HG03196 (cell line): Measurements from ENCODE around the gene SLC6A12.

Experiments
- ATAC-seq: cut with Tn5 transposase; IDR thresholded peaks from one replicate; pipeline ENCODE4 v1.9.1; 2021; ENCODE audit not compliant: unreplicated experiment

SLC6A12 gene

DNA sequence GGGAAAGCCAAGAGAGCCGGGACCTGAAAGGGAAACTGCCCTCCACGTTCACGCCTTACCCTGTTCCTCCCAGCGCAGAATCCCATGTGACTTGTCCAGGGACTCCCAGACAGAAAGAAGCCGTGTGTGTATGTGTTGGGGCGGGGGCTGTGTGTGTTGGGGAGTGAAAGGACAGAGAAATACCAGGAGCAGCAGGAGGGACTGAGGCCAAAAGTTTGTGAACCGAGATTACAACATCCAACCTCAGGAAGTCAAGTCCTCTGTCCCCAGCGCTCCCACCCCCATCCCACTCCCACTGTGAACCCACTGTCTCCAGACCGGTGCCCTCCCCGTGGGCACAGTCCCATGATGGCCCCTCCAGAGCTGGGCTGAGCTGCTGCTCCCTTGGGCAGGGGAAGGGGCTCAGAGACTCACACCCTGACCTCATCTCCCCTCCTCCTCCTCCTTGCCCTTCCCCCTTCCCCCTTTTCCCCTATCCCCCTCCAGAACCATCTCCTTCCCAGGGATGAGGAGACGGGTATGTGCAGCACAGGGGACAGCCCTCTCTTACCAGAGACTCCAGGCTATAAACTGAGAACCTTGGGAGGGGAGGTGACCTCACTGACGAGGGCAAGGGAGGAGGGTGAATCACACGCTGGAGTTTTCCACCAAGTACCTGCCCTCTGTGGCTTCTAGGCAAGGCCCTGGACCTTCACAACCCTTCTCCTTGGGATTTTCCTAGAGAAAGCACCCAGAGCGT, at the start of gene SLC6A12:
Gene SLC6A12 (minus strand): TSS at position 155 of the 739 bp plus-strand sequence. CDS start 4,171 bp downstream, outside the sequence.
- ATAC-seq: no peak

DNA sequence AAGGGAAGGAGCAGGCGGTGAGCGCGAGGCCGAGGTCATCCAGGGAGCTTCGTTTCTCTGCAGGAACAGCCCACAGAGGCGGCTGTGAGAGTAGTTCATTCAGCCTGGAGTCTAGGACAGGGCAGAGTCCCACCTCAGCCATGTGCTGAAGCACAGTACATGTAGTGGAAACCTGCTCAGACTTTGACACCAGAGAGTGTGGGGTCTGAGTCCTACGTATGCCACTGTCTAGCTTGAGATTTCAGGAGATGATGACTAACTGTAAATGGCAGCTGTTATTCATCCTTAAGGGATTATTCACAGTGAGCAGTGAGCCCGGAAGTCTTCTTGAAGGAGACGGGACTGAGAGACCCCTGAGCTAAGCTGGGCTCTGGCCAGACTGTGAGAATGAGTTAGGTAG, 49.6 kb upstream of the SLC6A12 start:
- ATAC-seq: no peak

DNA sequence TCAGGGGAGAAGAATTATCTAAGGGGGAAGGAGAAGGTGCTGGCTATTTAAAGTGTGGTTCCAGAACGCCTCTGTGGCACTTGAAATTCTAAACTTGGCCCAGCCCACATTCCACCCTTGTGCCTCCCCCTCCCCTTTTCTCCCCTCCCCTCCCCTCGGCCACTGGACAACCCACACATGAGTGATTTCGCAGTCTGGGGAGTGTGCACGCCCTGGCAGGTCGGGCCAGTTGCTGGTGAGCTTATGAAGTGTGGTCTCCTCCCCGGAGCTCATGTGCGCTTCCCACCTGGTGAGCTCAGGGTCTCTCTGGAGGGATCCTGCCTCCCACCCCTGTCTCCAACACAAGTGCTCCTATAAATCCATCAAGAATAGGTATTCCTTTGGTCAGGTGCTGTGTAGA, 48.9 kb upstream of the SLC6A12 start, which contains the start of gene SLC6A13:
Gene SLC6A13 (minus strand): TSS at position 20 of the 400 bp plus-strand sequence. CDS start 2,784 bp downstream, outside the sequence.
- no peak for ATAC-seq

DNA sequence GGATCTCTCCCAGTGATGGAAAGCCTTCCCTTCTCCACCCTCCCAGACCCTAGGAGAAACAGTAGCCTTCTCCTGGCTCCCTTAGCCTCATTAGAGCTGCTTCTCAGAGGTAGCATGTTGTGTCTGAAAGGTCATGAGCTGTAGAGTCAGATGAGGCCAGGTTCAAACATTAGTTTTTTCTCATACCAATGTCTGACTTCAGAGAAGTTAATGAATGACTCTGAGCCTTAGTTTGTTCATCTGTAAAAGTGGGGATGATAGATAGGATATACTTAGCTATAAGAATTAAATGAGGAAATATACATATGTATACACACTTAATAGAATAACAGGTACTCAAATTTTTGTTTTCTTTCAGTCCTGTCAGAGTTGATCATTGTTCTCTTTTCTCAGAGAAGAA, 48.2 kb upstream of the SLC6A12 start:
- no peak for ATAC-seq

DNA sequence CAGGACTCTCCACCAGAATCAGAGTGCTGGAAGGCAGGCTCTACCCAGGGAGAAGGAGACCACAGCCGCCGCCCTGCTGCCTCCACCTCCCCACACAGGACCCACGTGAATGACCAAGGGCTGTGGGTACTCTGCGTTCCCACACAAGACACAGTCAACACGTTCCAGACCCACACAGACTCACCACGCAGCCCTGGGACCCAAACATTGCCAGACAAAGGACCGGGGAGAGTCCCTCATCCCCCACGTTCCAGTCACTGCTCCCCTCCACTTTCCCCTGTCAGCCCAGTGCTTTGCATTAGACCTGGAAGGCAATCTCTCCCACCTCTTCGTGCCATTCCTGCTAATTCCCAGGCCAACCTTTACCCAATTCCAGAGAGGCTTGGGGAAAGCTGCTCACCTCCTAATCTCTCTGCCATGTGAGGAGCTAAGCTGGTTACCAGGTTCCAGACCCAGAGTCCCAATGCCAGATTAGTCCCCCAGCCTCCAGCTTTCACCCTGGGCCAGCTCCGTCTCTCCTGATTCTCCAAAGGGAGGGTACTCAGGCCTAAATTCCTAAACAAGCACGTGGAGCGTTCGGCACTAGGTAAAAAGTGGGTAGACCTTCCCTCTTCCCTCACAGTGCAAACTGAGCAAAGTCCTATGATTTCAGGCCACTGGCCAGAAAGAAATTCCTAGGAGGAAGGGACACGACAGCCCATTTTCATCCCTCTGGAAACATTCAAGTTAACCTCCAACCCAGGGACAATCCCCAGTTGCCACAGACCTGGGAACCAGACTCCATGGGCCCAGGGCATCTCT, 43.8 kb upstream of the SLC6A12 start:
- no peak for ATAC-seq

DNA sequence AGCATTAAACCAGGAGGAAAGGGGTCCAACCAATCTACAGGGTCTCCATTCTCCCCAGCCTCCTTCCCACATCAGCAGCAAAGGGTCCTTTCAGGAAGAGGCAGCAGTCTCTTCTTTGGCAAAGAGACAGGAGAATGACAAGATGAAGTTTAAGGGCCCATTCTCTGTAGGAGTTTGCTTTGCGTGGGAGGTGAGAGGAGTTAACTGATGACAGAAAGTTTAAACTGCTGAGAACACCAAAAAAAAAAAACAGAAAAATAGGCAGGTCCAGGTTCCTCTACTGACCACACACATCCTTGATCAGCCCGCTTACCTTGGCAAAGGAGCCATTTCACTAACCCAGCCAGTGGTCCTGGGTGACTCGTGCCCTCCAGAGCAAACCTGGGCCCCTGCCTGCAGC, 43.0 kb upstream of the SLC6A12 start:
- ATAC-seq: no peak

DNA sequence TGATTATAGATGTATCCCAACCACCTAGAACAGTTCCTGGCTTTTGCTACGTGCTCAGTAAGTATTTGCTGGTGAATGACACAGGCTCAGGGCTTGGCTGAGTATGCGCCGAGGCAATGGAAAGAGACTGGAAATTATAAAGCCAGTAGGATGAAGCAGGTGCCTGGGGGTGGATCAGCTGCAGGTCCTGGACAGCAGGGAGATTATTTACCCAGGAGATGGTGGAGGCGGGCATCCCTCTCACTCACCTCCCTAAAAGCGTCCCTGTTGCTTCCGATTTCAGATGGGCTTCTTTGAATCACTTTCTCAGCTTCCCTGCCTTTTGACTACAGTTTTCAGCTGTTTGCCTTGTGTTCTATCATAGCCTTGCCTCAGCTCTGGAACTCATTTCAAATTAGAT, 42.3 kb upstream of the SLC6A12 start:
- no peak for ATAC-seq

DNA sequence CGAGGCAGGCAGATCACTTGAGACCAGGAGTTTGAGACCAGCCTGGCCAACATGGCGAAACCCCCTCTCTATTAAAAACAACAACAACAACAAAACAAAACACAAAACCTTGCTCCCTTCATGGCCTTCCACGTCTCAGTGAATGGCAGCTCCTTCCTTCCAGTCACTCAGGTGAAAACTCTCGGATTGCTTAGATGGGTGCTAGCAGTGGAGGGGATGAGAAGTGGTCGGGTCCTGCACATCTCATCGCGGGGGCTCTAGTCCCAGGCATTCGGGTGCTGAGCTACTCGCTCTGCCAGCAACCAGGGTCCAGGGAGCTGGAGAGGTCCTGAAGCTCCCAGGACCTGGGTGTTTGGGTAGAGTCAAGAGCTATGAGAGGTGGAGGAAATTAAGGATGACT, 41.0 kb upstream of the SLC6A12 start:
- ATAC-seq: no peak

DNA sequence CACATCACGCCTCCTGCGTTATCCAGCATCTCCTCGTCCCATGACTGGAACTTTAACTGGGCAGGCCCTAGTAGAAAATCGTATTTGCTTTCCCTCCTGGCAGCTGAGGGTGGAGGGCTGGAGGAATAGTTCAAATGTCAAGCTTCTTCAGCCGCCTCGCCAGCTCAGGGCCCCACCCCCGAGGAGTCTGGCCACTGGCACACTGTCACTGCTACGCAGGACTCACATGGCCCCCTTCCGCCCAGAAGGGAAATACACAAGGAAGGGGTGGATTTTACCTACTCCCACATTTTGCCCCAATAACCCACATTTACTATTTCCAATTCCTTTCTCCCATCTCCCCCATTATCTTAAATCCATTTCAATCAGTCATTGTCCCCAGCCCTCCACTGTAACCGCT, 40.1 kb upstream of the SLC6A12 start:
- ATAC-seq: no peak

DNA sequence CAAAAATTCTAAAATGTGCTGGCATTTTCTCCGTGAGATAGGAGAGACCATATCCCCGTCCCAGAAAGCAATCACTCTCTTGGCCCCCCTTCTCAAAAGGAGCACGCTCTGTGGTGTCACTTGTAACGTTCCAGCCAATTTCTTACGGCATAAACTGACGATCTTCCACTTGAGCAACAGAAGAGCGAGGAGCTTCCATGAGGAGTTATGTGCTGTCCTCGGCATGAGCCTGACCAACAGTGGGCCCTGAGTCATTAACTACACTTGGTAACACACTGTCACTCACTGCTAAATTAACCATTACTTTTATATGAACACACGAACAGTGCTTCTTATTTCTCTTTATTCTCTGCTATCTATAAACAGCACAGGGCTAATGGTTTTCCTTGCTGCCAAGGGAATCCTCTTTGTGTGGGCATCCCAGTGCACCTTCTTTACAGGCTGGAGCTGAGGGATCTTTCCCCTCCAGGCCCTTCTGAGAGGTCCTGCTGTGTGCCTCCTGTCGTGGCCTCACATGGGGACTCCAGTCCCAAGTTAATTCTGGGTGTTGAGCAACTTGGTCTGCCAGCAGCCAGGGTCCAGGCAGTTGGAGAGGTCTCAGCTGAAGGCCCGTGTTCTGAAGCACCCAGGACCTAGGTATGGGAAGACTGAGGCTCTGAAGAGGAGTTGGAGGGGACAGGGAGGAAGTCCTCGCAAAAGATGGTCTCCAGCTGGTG, 39.3 kb upstream of the SLC6A12 start:
- ATAC-seq: no peak

DNA sequence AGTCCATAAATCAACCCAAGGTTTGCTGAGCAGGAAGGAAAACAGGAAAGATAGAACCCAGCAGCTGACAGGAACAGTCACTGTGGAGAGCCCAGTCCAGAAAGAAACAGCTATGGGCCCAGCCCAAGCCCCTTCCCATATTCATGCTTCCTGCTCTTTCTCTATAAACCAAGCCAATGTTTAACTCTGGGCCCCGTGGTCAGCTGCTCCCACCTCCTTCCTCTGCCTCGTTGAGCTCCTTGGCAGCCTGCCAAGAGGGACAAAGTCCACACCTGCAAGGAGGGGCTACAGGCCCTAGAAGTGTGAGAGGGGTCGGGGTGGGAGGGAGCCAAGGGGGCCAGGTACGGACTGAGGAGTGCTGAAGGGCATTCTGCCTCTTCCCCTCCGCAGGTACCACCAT, 38.7 kb upstream of the SLC6A12 start:
- no peak for ATAC-seq

DNA sequence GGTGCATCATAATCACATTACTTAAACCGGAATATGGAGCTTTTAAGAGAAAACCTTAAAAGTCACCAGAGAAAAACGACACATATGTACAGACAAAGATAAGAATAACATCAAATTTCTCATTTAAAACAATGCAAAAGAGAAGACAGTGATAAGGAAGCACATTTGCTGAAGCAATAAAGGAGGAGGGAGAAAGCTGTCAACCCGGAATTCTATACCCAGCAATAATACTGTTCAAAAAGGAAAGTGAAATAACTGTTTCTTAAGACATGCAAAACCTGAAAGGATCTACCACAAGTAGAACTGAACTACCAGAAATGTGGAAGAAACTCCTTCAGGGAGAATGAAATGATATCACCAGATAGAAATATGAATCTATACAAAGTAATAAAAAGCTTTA, 33.3 kb upstream of the SLC6A12 start:
- no peak for ATAC-seq

DNA sequence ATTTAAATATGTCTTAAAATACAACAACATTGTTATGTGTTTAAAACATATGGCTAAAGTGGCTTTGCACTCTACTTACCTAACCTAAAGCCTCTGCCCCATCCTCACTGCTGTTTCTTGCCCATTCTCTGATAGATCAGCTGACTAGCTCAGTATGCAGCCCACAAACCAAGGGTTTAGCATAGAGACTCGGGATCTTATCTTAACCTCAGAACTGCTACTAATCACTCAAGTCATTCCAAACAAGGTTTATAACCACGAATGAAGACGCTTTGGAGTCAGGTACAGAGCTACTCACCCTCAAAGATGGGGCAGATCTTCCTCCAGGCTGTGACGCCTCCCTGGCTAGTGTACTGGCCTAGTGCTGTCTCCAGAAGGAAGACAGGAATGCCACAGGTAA, 29.4 kb upstream of the SLC6A12 start:
- ATAC-seq: no peak

DNA sequence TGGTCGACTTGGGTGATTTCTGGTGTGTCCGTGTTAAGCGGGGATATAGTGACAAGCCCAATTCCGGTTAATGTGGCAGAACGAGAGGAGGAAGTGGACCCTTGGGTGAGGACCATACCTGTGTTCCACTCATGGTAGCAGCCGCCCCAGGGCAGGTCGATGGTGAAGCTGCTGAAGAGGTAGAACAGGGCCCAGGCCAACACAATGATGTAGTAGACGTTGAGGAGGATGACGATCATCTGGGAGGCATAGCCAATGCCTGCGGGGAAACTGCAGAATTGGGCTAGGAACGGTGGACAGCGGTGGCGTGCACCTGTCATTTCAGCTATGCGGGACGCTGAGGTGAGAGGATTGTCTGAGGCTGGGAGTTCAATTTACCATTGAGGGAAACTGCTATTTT, 28.5 kb upstream of the SLC6A12 start:
- ATAC-seq: no peak

DNA sequence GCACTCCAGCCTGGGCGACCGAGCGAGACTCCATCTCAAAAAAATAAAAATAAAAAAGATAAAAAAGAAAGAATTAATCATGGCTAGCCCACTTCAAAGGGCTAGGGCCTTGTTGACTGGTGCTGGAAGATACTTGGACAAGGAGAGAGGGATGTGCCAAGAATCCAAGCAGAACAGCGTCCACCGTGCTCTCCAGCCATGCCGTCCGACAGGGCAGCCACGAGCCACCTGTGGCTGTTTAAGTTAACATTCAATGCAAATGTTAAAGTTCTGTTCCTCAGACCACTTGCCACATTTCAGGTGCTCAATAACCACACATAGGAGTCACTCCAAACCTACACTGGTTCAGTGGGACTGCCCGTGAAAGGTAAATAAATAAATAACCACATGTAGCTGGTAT, 27.3 kb upstream of the SLC6A12 start:
- ATAC-seq: no peak

DNA sequence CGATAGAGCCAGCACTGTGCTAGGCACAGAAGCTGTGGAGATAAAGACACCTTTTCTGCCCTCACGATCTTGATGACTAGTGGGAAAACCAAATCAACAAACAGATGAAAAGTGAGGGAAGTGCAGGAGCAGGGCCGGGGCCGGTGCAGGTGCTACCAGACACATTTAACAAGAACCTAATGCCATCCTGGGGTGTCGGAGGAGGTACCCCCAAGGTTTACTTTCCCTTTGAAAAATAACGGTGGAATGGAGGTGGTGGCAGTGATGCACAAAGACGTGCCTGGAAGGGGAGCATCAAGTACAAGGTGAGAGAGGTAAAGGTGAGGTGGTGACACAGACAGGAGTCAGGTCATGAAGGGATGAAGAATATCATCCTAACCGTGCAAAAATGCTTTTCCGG, 26.6 kb upstream of the SLC6A12 start:
- no peak for ATAC-seq

DNA sequence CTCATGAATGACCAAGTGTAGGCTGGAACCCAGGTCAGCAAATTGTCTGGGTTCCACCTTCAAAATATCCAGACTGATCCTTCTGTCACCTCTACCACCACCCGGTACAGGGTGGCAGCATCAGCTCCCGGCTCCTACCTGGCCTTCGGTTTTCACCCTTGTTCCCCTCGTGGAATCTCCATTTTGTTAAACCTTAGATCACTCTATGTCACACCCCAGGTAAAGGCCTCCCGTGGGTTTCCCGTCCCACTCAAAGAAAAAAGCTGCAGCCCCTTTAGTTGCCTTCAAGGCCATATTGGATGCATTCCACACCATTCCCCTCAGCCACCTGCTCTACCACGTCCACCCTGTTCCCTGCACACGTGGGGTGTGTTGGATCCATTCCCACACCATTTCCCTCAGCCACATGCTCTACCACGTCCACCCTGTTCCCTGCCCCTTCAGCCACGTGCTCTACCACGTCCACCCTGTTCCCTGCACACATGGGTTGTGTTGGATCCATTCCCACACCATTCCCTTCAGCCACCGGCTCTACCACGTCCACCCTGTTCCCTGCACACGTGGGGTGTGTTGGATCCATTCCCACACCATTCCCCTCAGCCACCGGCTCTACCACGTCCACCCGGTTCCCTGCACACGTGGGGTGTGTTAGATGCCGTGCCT, 24.9 kb upstream of the SLC6A12 start:
- ATAC-seq: no peak

DNA sequence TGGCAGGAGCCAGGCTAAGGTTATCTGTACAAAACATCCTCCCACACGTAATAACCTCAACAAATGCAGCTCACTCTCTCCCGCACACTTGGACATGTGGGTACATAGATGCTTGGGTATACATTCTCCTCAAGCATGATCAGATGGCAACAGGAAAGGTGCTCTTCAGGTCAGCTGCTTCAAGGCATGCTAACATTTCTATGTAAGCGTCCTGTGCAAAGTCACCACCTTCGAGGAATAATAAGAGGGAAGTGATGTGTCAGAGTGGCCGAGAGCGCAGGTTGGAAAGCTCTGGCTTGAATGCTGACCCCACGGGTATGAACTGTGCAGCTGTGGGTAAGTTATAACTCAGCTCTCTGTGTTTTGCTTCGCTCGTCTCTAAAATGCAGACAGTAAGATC, 24.2 kb upstream of the SLC6A12 start:
- ATAC-seq: no peak

DNA sequence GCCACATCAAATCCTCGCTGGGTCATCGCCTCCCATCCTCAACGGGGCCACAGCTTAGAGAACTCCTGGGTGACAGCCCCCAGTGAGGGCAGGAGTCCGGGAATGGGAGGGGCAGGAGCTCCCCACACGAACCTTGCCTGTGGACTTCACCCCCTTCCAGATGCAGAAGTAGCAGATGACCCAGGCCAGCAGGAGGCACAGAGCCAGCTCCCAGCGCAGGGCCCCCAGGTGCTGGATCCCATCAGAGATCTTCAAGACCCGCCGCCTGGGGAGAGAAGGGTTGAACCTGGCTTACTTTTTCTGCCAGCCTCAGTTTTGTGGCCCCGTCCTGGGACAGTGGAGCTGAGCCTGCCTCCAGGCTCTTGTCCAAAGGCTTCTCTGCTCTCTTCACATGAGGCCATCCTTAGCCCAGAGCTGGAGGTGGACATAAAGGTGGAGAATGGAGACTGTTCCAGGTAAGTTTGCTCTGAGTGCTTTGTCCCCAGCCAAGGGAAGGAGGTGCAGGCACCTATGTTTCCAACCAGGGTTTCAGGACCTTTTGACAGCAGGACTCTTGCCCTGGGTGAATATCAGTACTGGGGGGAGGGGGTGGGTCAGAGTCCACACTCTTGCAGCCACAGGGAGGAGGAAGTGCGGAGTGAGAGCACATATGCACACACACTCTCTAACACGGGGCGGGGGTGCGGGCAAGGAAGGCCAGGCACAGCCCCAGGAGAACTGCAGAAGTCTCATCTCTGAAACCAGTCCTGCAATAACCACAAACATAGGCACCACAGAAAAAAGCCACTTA, 23.3 kb upstream of the SLC6A12 start:
- no peak for ATAC-seq

DNA sequence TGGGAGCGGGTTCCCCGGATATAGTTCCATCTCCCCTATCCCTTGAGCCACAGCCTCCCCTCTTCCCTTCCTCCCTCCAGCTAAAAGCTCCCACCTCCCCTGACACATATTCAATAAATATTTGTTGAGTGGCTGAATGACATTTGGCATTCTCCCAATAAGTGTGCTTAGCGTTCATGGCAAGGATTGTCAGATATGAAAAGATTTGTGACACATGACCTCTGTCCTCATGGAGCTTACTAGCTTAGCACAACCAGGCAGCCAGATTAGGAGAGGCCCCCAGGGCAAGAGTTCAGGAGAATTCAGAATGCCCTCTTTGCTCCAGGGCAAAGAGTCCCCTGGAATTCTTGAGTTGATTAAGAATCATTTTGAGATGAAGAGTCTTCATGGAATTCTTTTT, 22.5 kb upstream of the SLC6A12 start:
- no peak for ATAC-seq
